ENCODE results near the gene LAIR1. TPM values are rescaled to one million over a fixed set of nuclear protein-coding genes. Genes with fewer than 3 reads are reported as not detected.

The LAIR1 gene
- polyA plus RNA-seq, 3 donors: 48.0 to 202 (median 73.8) TPM

DNA sequence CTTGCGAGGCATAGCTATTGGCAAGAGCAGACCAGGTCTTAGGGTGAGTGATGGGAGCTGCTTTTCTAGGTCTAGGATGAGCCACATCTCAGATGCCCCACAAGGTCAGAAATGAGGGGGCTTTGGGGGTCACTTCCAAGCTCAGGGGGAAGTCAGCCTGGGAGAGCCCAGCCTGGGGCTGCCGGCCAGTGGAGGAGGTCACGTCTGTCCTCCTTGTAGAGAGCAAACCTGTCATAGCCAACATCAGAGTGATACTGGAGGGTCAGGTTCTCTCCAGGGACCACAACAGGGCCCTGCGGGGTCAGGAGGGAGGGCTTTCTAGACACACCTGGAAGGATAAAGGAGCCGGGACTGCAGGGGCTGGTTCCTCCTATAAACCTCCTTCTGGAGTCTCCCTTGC is 54.2 kb downstream of the LAIR1 start:
- peaks cover 50 to 60% of the 10 kb centered on the region in 2 donors for H3K36me3 Mint-ChIP-seq
- peak overlapping the region; percentile 34 to 79 for H3K4me3 Mint-ChIP-seq
- no peak overlapping the region for H3K27ac ChIP-seq (ENCODE audit: low read depth in 1 of 2, low read length in 2 of 2)
- no peak for DNase-seq
- H2AFZ ChIP-seq (ENCODE audit: insufficient read depth, low read depth, low read length, poor library complexity, severe bottlenecking): no peak overlapping the region
- WGBS (ENCODE audit: insufficient coverage): 100% methylated on average over 3 of the region's 5 CpGs
- peaks cover 37% of the 10 kb centered on the region for H3K79me2 ChIP-seq (ENCODE audit: insufficient read depth, low read length)
- peak overlapping the region; percentile 95 for H3K4me2 ChIP-seq (replicated peaks; ENCODE audit: extremely low read depth, low read length, poor library complexity, severe bottlenecking)
- peaks cover 65 to 80% of the 10 kb centered on the region in 2 donors for H3K4me1 ChIP-seq (ENCODE audit: control insufficient read depth in 1 of 2, insufficient read depth in 2 of 2, low read length in 2 of 2)
- no peak overlapping the region for H3K9ac ChIP-seq (ENCODE audit: insufficient read depth, low read length, poor library complexity, severe bottlenecking)
- H3K4me3 ChIP-seq (replicated peaks in 1 of 3; ENCODE audit: low read depth in 2 of 3, low read length in 3 of 3): peak overlapping the region in 1 of 3 experiments; percentile 97
- intact Hi-C loops (cut with micrococcal nuclease): loop anchor here (5.0 to 10.0 kb wide), 2 partner anchors 33 to 46 kb away; no protein-coding TSS in a partner anchor
- peaks cover 0 to 4% (median 4%) of the 10 kb centered on the region in 3 donors for H3K27me3 Mint-ChIP-seq (ENCODE audit: low read depth in 3 of 3)
- TF ChIP-seq, protein P1, sequence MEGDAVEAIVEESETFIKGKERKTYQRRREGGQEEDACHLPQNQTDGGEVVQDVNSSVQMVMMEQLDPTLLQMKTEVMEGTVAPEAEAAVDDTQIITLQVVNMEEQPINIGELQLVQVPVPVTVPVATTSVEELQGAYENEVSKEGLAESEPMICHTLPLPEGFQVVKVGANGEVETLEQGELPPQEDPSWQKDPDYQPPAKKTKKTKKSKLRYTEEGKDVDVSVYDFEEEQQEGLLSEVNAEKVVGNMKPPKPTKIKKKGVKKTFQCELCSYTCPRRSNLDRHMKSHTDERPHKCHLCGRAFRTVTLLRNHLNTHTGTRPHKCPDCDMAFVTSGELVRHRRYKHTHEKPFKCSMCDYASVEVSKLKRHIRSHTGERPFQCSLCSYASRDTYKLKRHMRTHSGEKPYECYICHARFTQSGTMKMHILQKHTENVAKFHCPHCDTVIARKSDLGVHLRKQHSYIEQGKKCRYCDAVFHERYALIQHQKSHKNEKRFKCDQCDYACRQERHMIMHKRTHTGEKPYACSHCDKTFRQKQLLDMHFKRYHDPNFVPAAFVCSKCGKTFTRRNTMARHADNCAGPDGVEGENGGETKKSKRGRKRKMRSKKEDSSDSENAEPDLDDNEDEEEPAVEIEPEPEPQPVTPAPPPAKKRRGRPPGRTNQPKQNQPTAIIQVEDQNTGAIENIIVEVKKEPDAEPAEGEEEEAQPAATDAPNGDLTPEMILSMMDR (IDR thresholded peaks at IDR 0.05): no peak
- H3K36me3 ChIP-seq (replicated peaks in 1 of 2; ENCODE audit: control insufficient read depth in 1 of 2, insufficient read depth in 2 of 2, low read length in 2 of 2): peaks cover 40 to 55% of the 10 kb centered on the region in 2 donors
- H3K27me3 ChIP-seq (ENCODE audit: control insufficient read depth in 2 of 2, insufficient read depth in 2 of 2, low read length in 2 of 2): no peaks in the 10 kb centered on the region
- no peak overlapping the region for H3K27ac Mint-ChIP-seq
- H4K20me1 ChIP-seq (ENCODE audit: insufficient read depth, low read length): peaks cover 45% of the 10 kb centered on the region
- H3K9me3 Mint-ChIP-seq: peaks cover 0 to 11% (median 0%) of the 10 kb centered on the region in 7 donors
- H3K9me3 ChIP-seq (replicated peaks in 1 of 2; ENCODE audit: control insufficient read depth in 1 of 2, insufficient read depth in 1 of 2, low read length in 2 of 2): no peaks in the 10 kb centered on the region
- H3K4me1 Mint-ChIP-seq: peaks cover 64% of the 10 kb centered on the region

DNA sequence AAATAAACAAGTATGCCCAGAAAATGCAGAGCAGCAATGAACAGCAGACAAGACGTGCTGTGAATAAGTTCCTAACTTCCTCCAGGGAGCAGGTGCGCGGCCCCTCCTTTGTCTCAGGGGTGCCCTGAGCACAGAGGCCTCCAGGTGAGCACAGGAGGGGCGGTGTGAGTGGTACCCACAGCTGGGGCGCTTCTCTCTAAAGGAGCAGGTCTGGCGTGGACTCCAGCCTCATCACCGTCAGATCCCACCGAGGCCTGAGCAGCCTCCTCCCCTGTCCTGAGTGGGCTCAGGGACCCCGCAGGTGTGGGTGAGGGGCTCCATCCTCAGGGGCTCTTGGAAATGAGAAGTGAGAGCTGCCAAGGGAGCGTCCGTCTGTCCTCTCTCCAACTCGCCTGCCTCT is 54.9 kb downstream of the LAIR1 start:
- Mint-ChIP-seq H3K27ac (peak overlapping the region in 1 of 7 donors; percentile 80), H3K27me3 (ENCODE audit: low read depth in 3 of 3) (peaks cover 1 to 7% (median 5%) of the 10 kb centered on the region in 3 donors), H3K9me3 (peaks cover 0 to 11% (median 1%) of the 10 kb centered on the region in 7 donors), H3K4me3 (peak overlapping the region in 1 of 2 donors; percentile 79), H3K4me1 (peaks cover 72% of the 10 kb centered on the region), H3K36me3 (peaks cover 50 to 60% of the 10 kb centered on the region in 2 donors)
- Histone ChIP-seq H3K27me3 (ENCODE audit: control insufficient read depth in 2 of 2, insufficient read depth in 2 of 2, low read length in 2 of 2) (no peaks in the 10 kb centered on the region), H3K79me2 (ENCODE audit: insufficient read depth, low read length) (peaks cover 37% of the 10 kb centered on the region), H3K4me3 (replicated peaks in 1 of 3; ENCODE audit: low read depth in 2 of 3, low read length in 3 of 3) (peak overlapping the region in 1 of 3 experiments; percentile 97), H3K4me2 (replicated peaks; ENCODE audit: extremely low read depth, low read length, poor library complexity, severe bottlenecking) (peak overlapping the region; percentile 95), H2AFZ (ENCODE audit: insufficient read depth, low read depth, low read length, poor library complexity, severe bottlenecking) (no peak overlapping the region), H3K27ac (ENCODE audit: low read depth in 1 of 2, low read length in 2 of 2) (no peak overlapping the region), H3K9ac (ENCODE audit: insufficient read depth, low read length, poor library complexity, severe bottlenecking) (peak overlapping the region; percentile 8), H4K20me1 (ENCODE audit: insufficient read depth, low read length) (peaks cover 48% of the 10 kb centered on the region), H3K36me3 (replicated peaks in 1 of 2; ENCODE audit: control insufficient read depth in 1 of 2, insufficient read depth in 2 of 2, low read length in 2 of 2) (peaks cover 40 to 55% of the 10 kb centered on the region in 2 donors), H3K4me1 (ENCODE audit: control insufficient read depth in 1 of 2, insufficient read depth in 2 of 2, low read length in 2 of 2) (peaks cover 73 to 87% of the 10 kb centered on the region in 2 donors), H3K9me3 (replicated peaks in 1 of 2; ENCODE audit: control insufficient read depth in 1 of 2, insufficient read depth in 1 of 2, low read length in 2 of 2) (no peaks in the 10 kb centered on the region)
- intact Hi-C loops (cut with micrococcal nuclease): loop anchor here (5.0 to 10.0 kb wide), 2 partner anchors 33 to 45 kb away; no protein-coding TSS in a partner anchor
- DNase-seq: no peak
- TF ChIP-seq, protein P1 (IDR thresholded peaks at IDR 0.05): no peak
- 89% methylated on average over 8 of the region's 12 CpGs for WGBS (ENCODE audit: insufficient coverage)
